HG03060 (cell line): ENCODE data around the gene IL20RA.

Source experiments
- ATAC-seq: cut with Tn5 transposase; IDR thresholded peaks from one replicate; pipeline ENCODE4 v1.9.1; 2021; ENCODE audit warnings: low read depth, moderate number of reproducible peaks; ENCODE audit not compliant: unreplicated experiment

IL20RA gene

DNA sequence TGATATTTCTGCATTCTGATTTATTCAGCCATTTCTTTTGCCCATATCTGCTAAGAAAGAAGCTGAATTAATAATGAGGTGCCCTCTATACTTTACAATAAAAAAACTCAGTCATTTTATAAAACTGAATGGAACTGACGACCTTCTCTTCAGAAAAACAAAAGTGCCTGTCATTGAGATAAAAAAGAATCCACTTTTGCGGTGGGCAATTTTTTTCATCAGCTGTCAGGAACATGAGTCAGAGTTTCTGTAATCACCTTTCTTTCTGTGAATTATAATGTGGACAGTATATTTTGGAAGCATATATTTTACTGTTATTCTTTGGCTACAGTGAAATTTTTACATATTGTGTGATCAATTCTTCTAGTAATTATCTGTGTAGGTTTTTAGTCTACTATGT is 33.4 kb downstream of the IL20RA start:
- ATAC-seq, result no peak

- no peak for ATAC-seq
These were observed 34.5 kb downstream of the IL20RA start for GRCh38 chr6:137010128-137010718.

- no peak for ATAC-seq
These were observed 36.6 kb downstream of the IL20RA start for GRCh38 chr6:137008204-137008603.

- ATAC-seq, result no peak
These were observed 38.7 kb downstream of the IL20RA start for GRCh38 chr6:137006056-137006455.

GRCh38 chr6:137005073-137005472 is 39.7 kb downstream of the IL20RA start:
- ATAC-seq, result no peak

GRCh38 chr6:137002505-137002904 is 42.3 kb downstream of the IL20RA start:
- ATAC-seq, result no peak

DNA sequence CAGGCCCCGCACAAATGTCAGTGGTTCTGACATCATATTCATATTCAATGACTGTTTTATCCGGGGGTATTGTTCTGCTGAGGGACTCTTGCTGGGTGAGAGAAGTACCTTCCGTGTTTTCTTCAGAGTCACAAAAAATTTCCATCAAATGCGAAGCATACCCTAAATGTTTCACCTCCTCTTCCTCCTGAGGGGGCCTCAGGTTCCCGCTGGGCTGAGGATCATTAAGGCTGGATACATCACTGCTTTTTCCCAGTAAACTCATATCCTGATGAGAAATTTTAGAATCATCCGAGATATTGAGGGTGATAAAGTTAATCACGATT is 42.8 kb downstream of the IL20RA start:
- ATAC-seq, result no peak

GRCh38 chr6:137001299-137001976 is 43.3 kb downstream of the IL20RA start:
- ATAC-seq, result no peak

DNA sequence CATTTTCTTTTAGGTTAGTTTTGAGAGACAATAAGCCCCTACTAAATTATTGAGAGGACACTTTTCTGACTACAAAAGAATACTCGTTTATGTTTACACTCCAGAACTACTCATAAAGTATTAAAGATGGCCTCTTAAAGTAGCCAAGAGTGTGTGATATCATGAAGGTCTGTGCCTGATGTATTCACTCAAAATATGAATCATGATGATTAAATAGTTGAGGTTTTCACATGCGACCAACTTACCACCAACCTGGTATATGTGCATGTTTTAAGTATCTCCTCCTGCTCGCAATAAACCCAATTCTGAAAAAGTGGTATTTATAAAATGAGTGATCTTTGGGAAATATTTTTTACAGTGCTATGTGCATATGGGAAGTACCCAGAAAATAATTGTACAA is 43.9 kb downstream of the IL20RA start:
- ATAC-seq, result no peak

DNA sequence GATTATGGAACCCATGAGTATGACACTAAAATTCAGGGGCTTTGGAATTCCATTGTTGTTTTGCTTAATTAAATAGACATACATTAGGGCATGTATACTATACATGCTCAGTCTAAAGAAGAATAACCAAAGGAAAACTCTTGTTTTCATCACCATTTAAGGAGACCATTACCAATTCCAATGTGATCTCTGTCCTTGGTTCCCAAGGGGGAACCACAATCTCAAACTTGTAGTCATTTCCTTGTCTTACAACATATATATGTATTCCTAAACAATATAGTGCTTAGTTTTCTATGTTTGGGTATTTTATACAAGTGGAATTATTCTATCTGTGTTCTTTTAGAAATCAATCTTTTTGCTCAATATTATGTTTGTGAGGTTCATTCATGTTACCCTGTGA is 49.2 kb downstream of the IL20RA start:
- no peak for ATAC-seq

GRCh38 chr6:136994782-136995181 is 50.0 kb downstream of the IL20RA start:
- no peak for ATAC-seq

GRCh38 chr6:136992113-136992512 is 52.7 kb downstream of the IL20RA start:
- ATAC-seq, result no peak

DNA sequence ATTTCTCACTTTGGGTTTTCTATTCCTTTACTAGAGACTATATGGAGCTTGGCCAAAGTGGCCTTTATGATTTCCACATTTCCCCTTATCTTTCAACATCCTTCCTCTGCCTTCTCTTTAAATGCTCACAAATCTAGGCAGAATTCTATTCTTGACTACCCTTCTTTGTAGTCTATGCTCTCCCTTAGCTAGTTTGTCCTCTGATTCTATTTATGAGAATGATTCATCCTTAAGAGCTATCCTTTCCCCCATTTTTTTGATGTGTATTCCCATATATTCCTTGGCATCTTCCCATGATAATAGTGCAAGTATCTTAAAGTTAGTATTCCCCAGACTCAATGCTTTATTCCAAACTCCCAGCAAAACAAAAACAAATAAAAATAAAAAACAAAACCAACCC is 53.1 kb downstream of the IL20RA start:
- ATAC-seq, result no peak

DNA sequence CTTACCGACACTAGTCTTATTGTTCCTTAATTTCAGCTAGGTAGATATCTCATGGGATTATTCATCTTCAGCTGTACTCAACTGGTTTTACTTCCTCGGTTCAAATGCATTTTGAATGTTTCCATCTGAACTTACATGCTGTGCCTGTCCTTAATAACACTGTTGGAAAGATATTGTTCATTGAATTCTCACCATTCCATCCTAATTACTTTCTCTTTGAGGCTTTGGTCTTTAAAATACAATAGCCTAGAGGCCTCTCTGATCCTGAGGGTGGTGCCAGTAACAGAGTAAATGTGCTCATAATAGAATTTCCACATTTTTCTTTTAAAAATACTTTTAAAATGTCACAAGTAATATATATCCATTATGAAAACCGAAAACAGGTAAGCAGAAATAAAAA is 54.0 kb downstream of the IL20RA start:
- ATAC-seq, result no peak

GRCh38 chr6:136990242-136990578 is 54.6 kb downstream of the IL20RA start:
- no peak for ATAC-seq

- no peak for ATAC-seq
These were observed 55.1 kb downstream of the IL20RA start for GRCh38 chr6:136989571-136990241.

DNA sequence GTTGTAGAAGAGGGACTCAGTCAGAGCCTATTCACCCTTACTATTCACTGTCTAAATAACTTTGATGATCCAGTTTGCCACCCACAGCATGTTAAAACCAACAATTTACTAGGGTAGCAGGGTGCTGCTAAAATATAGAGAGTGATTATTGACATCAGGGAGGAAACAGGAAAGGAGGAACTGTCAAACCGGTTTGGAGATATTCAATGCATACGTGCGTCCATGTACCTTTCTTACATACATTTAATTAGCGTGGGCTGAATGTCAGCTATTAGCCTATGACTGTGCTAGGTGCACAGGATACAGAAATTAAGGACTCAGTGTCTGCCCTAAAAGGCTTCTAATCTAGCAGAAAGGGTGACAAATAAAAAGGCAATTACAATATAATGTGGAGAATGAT is 57.2 kb downstream of the IL20RA start:
- ATAC-seq, result no peak

DNA sequence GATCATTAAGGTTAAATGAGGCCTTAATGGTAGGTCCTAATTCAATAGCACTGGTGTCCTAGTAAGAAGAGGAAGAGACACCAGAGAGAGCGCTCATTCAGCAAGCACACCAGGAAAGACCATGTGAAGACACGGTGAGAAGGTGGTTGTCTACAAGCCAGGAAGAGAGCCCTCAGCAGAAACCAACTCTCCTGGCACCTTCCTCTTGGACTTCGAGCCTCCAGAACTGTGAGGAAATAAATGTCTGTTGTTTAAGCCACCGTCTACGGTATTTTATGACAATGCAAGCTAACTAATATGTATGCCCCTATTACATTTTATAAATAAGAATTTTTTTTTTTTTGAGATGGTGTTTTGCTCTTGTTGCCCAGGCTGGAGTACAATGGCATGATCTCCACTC is 59.3 kb downstream of the IL20RA start:
- ATAC-seq, result no peak

GRCh38 chr6:136984578-136984977 is 60.2 kb downstream of the IL20RA start:
- ATAC-seq, result no peak

GRCh38 chr6:136983687-136984086 is 61.1 kb downstream of the IL20RA start:
- no peak for ATAC-seq

GRCh38 chr6:136982928-136983327 is 61.8 kb downstream of the IL20RA start:
- ATAC-seq, result no peak

GRCh38 chr6:136980070-136980469 is 64.7 kb downstream of the IL20RA start:
- no peak for ATAC-seq
